Right ventricle myocardium superior (tissue), 1 donor: ENCODE data around the gene RPAP3. TPM values are rescaled to one million over a fixed set of nuclear protein-coding genes. Genes with fewer than 3 reads are reported as not detected.

Experiments used
- ATAC-seq: fragments of 200-7000 bp; cut with Tn5 transposase; one replicate; pipeline ENCODE4 v1.9.1; 2020; ENCODE audit warnings: mild to moderate bottlenecking; ENCODE audit not compliant: poor library complexity
- DNase-seq: peaks from one replicate; pipeline ENCODE4 v3.0.0-alpha.2; 2020
- intact Hi-C: fragments of 100-400 bp; cut with DNase I; formaldehyde crosslinking; loops from one replicate; pipeline ENCODE4 v1.11.2; 2022
- long read RNA-seq: library from polyadenylated mRNA; unstranded; transcript quantifications from one replicate; pipeline ENCODE4 v2.0.0, GENCODE V29; 2021
- total RNA-seq: library from RNA; stranded (reverse); fragmentation: NEBNext Ultra II Directional; extraction: Animal tissue kit (Norgen Biotek cat#: 25700); gene quantifications from one replicate; pipeline ENCODE4 v1.2.1, GENCODE V29; 2021
- donor health status: DM: no; HTN: yes; CAD: no; lungs with severe emphysema.

RPAP3 gene
- 22.7 TPM for total RNA-seq
- long read RNA-seq, full-length matches to known transcripts, result 30 of 35 reads
- long read RNA-seq, partial matches to known transcripts, result 4 of 35 reads
- long read RNA-seq, other reads (novel, unspliced or antisense), result 1 of 35 reads

GRCh38 chr12:47705566-47706425, at the start of gene RPAP3:
Gene RPAP3, minus strand, starts transcription at chr12:47706030. Its CDS starts 3,190 bp downstream, at chr12:47702840.
- DNase-seq, result peak; percentile 99
- peak; percentile 99 for ATAC-seq
- intact Hi-C loops, result no loop called here

DNA sequence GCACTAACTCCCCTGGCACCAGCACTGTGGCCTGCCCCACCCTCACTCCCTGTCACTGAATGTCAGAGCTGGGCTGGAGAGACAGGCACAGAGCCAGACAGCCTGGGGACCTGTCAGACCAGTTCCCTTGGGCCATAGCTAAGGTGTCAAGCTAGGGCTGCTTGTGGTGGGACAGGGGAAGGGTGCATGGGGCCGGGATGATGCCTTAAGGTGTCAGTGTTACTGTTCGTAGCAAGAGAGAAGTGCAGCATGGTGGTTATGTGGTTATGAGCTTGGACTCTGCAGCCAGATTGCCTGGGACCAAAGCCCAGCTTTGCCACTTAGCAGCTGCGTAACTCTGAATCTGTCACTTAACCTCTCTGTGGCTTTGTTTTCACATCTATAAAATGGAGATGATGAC, 49.1 kb upstream of the RPAP3 start:
- DNase-seq, result peak; percentile 27
- intact Hi-C loops, result no loop called here

DNA sequence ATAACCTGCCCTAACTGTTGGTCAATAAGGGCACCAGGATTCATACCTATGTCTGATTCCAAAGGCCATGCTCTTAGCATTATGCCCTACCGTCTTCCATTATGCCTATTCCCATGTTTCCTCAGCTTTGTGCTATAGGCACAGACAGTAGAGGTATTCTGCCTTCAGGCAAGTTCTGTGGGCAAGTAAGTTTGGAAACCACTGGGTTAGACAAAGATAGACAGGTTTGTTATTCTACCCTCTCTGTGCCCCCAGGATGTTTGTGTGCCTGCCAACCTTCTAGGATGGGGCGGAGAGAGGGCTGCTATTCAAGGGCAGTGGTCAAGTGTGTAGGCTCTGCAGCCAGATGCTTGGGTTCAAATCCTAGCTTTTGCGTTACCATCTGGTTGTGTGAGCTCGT, 48.3 kb upstream of the RPAP3 start:
- intact Hi-C loops, result no loop called here
- no peak for DNase-seq
- no peak for ATAC-seq

More for the DNA sequence above, 49.1 kb upstream of the RPAP3 start:
- peak; percentile 12 for ATAC-seq

- ATAC-seq (peak; percentile 91), DNase-seq (peak; percentile 94)
- intact Hi-C loops, result no loop called here
Observed at GRCh38 chr12:47753021-47754001, 47.5 kb upstream of the RPAP3 start.

DNA sequence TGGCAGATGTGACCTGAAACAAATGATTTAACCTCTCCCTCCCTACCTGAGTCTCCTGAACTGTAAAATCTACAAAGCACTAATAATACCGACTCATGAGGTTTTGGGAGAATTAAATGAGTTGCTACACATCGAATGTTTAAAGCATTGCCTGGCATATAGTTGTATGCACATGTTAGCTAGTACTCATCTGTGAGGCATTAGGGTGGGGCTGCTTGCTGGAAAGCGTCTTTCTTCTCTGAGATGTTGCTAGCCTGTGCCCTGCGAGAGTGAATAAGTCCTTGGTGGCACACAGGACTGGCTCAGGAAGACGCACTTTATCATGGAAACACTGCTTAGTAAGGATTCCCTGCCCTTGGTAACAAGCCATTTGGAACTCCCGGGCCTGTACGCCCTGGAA, 46.7 kb upstream of the RPAP3 start:
- ATAC-seq, result no peak

DNA sequence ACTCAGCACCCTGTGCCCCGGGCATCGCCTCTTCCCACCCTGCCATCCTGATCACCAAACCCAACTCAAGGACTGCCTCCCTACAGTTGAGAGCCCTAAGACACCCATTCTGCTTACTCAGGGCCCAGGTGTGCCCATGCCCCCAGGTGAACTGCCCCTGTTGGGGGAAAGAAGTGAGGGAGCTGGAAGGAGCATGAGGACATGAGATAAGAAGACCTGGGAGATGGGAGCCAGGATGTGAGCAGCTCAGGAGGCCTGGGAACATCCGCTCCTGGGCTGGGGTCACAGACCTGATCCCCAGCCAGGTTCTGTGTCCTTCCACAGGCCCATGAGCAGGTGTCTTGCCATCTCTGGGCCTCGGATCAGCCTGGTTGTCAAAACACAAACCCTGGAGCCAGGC, 46.3 kb upstream of the RPAP3 start:
- ATAC-seq (no peak), DNase-seq (no peak)
- intact Hi-C loops, result no loop called here

More for the DNA sequence above, 46.7 kb upstream of the RPAP3 start:
- intact Hi-C loops, result no loop called here
- no peak for DNase-seq

DNA sequence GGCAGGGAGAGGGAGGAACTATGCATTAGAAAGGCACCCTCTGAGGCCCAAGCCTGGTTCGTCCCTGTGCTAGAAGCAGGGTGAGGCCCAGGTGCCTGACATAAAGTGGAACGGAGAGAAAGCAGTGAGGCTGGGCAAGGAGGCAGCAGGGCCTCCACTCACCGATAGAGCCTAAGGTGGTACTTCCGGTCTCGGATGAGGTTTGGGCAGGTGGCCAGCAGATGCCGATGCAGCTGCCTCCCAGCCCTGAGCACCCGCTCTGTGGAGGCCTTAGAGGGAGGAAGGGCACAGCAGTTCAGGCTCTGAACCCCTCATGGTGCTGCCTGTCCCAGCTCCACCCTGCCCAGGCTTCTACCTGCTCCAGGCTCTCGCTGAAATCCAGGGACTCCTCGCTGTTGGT, 45.7 kb upstream of the RPAP3 start:
- no peak for DNase-seq
- intact Hi-C loops, result no loop called here
- no peak for ATAC-seq

DNA sequence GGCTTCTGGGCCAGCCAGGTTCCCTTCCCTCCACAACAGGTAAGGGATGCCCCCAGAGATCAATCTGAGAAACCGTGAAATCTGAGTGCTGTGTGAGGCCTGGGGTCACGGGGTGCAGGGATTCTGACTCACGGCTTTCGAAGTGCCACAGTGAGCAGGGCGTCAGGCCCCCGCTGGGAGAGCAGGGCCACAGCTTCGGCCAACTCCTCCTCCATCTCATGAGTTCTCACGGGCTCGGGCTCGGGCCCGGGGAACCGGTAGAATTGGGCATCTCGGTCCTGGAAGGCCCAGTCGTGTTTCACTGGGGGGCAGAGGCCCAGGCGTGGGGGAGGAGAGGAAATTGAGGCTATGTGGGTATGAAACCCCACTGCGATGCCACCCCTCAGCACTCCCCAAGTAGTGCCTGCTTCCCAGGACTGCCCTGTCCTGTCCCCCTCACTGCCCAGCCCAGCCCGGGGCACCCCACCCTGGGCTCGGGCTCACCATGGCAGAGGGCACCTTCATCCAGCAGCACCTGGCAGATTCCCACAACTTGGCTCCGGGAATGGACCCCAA, 45.2 kb upstream of the RPAP3 start:
- intact Hi-C loops, result no loop called here
- ATAC-seq (no peak), DNase-seq (no peak)

GRCh38 chr12:47750229-47750798, 44.5 kb upstream of the RPAP3 start:
- ATAC-seq (no peak), DNase-seq (no peak)
- intact Hi-C loops, result no loop called here

- intact Hi-C loops, result no loop called here
- ATAC-seq, result no peak
- no peak for DNase-seq
Observed at GRCh38 chr12:47748899-47749298, 43.1 kb upstream of the RPAP3 start.

- no peak for DNase-seq
- intact Hi-C loops, result no loop called here
- ATAC-seq, result no peak
Observed at GRCh38 chr12:47748507-47748828, 42.6 kb upstream of the RPAP3 start.

DNA sequence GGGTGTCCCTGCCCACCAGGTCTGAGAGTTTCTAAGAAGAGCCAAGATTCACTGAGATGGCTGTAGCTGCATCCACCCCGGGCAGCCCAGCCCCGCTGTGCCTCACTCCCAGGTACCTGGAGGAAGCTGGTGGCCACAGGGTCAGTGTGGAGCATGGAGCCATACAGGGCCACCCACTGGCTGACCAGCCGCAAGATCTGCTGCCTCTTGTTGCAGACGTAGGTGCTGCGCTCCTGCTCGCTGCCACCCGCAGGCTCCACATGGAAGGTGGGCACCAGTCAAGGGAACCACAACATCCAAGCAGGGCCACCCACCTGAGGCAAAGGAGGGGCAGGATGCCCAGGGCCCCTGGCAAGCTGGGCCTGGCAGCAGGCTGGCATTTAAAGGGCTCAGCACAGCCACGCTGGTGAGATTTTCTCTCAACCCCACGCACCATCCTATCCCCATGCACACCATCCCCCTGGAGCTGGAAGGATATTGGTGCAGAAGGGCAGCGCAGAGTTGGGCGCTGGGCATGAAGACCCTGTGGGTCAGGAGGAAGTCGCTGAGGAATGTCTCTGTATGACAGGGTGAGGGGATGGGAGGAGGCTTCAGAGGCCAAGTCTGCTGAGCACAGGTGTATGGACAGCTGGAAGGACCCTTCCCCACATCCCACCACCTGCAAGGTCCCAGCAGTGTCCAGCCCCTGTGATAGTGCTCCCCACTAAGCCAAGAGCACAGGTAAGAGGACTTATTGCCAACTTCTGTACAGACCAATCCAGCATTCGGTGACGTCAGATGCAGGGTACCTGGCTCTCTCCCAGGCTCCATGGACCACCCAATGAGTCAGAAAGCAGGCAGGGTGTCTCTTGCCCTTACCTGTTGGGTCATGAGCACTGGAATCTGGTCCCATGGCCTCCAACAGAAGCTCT, 42.0 kb upstream of the RPAP3 start:
- DNase-seq (no peak), ATAC-seq (no peak)
- intact Hi-C loops, result no loop called here

DNA sequence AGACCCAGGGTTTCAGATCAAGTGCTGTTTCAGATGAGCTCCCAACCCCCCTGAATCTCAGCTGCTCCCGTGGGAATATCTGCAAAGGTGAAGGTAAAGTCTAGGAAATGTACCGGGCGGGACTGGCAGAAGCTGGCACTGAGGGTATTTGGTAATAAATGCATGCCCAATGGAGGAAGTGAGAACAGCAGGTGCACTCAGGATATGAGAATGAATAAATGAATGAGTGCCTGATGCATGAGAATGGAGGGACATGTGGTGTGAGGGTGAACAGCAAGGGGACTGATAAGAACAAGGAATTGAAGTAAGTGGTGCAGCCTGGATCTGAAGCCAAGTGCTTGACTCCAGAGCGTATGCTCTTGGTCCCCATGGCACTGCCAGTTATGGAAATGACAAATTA, 41.3 kb upstream of the RPAP3 start:
- intact Hi-C loops, result no loop called here

DNA sequence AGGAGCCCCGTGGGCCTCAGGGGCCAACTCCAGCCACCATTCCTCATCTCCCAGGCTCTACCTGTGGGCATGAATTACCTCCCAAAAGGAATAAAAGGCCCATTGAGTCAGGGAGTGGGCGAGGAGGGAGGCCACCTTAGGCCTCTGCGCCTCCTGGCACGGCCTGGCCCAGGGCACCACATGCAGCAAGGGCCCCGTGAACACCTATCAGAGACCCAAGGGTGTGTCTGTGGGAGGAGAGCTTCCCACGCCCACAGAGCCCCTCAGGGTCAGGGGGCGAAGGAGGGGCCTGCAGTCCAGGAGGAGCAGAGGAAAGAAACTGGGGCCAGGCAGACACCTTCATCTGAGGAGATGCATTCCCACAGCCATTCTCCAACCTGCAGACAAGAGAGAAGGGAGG, 40.7 kb upstream of the RPAP3 start:
- ATAC-seq, result no peak
- no peak for DNase-seq
- intact Hi-C loops, result no loop called here

More for the DNA sequence above, 41.3 kb upstream of the RPAP3 start:
- DNase-seq (no peak), ATAC-seq (no peak)

- intact Hi-C loops, result no loop called here
- DNase-seq (no peak), ATAC-seq (no peak)
Observed at GRCh38 chr12:47746073-47746472, 40.2 kb upstream of the RPAP3 start.

GRCh38 chr12:47745485-47746041, 39.7 kb upstream of the RPAP3 start:
- intact Hi-C loops, result no loop called here
- DNase-seq (no peak), ATAC-seq (peak; percentile 21)

DNA sequence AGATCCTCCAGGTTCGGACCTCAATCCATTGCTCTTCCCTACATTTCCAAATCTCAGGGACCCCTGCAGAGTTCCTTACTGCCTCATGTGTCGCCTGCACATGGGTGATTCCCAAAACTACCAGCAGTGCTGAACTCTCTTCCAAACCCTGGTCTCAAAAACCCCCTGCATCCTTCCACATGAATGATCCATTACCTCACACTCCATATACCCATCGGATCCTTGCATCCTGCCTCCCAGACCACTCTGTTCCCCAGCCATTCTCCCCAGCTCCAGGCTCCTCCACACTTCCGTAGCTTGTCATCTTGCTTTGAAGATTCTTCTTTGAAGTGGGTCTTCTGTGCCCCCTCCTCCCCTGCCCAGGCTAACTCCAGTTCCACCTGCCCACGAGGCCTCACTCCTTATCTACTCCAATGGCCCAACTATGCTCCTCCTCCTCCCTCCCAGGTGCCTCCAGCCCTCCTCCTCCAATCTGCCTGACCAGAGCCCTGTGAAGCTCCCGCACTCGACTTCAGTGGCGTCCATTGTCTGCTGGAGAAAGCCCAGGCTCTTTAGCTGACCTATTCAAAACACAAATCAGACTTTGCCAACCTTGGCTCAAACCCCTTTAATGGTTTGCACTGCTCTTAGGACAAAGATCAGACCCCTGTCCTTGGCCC, 39.1 kb upstream of the RPAP3 start:
- no peak for DNase-seq
- ATAC-seq, result no peak
- intact Hi-C loops, result no loop called here
